ENCODE measurements around the gene FYN. TPM values are rescaled to one million over a fixed set of nuclear protein-coding genes. Genes with fewer than 3 reads are reported as not detected.

FYN gene
- total and polyA plus RNA-seq, 2 of the 13 experiments (the other 11 are each of a cell fraction or from before 2014, with no cell fraction given), result 15.5 to 24.6 TPM

GRCh38 chr6:111692327-111693164 is 180.7 kb downstream of the FYN start (continued):
- no peak for TF ChIP-seq TCF7 (IDR thresholded peaks at IDR 0.05; ENCODE audit: low read depth)
- peak; percentile 47; the same call in 1 of the 2 replicates for TF ChIP-seq ZNF687 (CRISPR knock-in tag; IDR thresholded peaks at IDR 0.05)
- no peak for TF ChIP-seq SPEN (CRISPR knock-in tag; IDR thresholded peaks at IDR 0.05; ENCODE audit: low read depth)
- TF ChIP-seq HNF4A (CRISPR knock-in tag; IDR thresholded peaks at IDR 0.05), result peak; percentile 86
- TF ChIP-seq MED8 (CRISPR knock-in tag; IDR thresholded peaks at IDR 0.05; ENCODE audit: insufficient replicate concordance), result no peak
- no peak for TF ChIP-seq ZFX (CRISPR knock-in tag; IDR thresholded peaks at IDR 0.05; ENCODE audit: low read depth)
- peak; percentile 91; the same call in 1 of the 2 replicates for TF ChIP-seq FOXO4 (CRISPR knock-in tag; conservative IDR thresholded peaks at IDR 0.05)
- no peak for TF ChIP-seq SP2 (CRISPR knock-in tag; IDR thresholded peaks at IDR 0.05)
- 0 out of 2 replicates have a peak, but pooled peaks have one; percentile 17 for TF ChIP-seq ARID3A (IDR thresholded peaks at IDR 0.05; ENCODE audit: low read depth, low read length)
- no peak for TF ChIP-seq KDM5A (IDR thresholded peaks at IDR 0.05; ENCODE audit: borderline replicate concordance, low read length)
- TF ChIP-seq U2AF2 (IDR thresholded peaks at IDR 0.05; ENCODE audit: low read depth, low read length), result no peak
- no peak for TF ChIP-seq ZNF138 (CRISPR knock-in tag; IDR thresholded peaks at IDR 0.05; ENCODE audit: low read depth)
- TF ChIP-seq ZNF660 (CRISPR knock-in tag; IDR thresholded peaks at IDR 0.05; ENCODE audit: borderline replicate concordance, low read depth), result no peak
- 0 out of 2 replicates have a peak, but pooled peaks have one; percentile 27 for TF ChIP-seq ZNF230 (CRISPR knock-in tag; IDR thresholded peaks at IDR 0.05)
- no peak for TF ChIP-seq RNF2 (conservative IDR thresholded peaks at IDR 0.05; ENCODE audit: low read depth)
- peak in 1 of 2 experiments; percentile 64; a peak in 2 of 4 replicates for TF ChIP-seq REST (IDR thresholded peaks at IDR 0.05; ENCODE audit: borderline replicate concordance in 1 of 2, low read depth in 1 of 2, low read length in 2 of 2)
- TF ChIP-seq ZNF737 (CRISPR knock-in tag; IDR thresholded peaks at IDR 0.05; ENCODE audit: borderline replicate concordance), result no peak

Data from HepG2 (cell line).